Trophoblast cell (in vitro differentiated cells and primary cell): ENCODE measurements around the gene FLRT2.

Source experiments
- DNase-seq, 2 donors: peaks; one replicate each; pipeline ENCODE4 v3.0.0-alpha.2; 2016
- H2AFZ ChIP-seq: 2 replicates; pipeline ENCODE4 v1.6.1; 2013; ENCODE audit warnings: low read length, moderate library complexity, mild to moderate bottlenecking; ENCODE audit not compliant: insufficient read depth, poor library complexity
- H2AK5ac ChIP-seq: 2 replicates; pipeline ENCODE4 v1.6.1; 2013; ENCODE audit warnings: mild to moderate bottlenecking, low read length
- H2BK120ac ChIP-seq: 2 replicates; pipeline ENCODE4 v1.6.1; 2013; ENCODE audit warnings: low read length, mild to moderate bottlenecking, moderate library complexity; ENCODE audit not compliant: insufficient read depth, poor library complexity
- H2BK12ac ChIP-seq: 2 replicates; pipeline ENCODE4 v1.6.1; 2013; ENCODE audit warnings: mild to moderate bottlenecking, low read length, moderate library complexity
- H2BK5ac ChIP-seq: 2 replicates; pipeline ENCODE4 v1.6.1; 2013; ENCODE audit warnings: low read length, low read depth, moderate library complexity, mild to moderate bottlenecking; ENCODE audit not compliant: poor library complexity
- H3K14ac ChIP-seq: 2 replicates; pipeline ENCODE4 v1.6.1; 2013; ENCODE audit warnings: mild to moderate bottlenecking, low read length
- H3K18ac ChIP-seq: 2 replicates; pipeline ENCODE4 v1.6.1; 2013; ENCODE audit warnings: mild to moderate bottlenecking, low read length
- H3K23ac ChIP-seq: 2 replicates; pipeline ENCODE4 v1.6.1; 2013; ENCODE audit warnings: low read length
- H3K27ac ChIP-seq: 2 replicates; pipeline ENCODE4 v1.5.1; 2013; ENCODE audit warnings: low read depth, mild to moderate bottlenecking, inconsistent platforms, low read length, moderate library complexity
- H3K27me3 ChIP-seq: 2 replicates; pipeline ENCODE4 v1.6.1; 2013; ENCODE audit warnings: inconsistent platforms, mild to moderate bottlenecking, low read length, moderate library complexity; ENCODE audit not compliant: insufficient read depth
- H3K36me3 ChIP-seq, 2 experiments: 1 replicate in 1 of 2; 2 replicates in 1 of 2; pipeline ENCODE4 v1.6.1; 2013; ENCODE audit warnings: low read length in 2 of 2, mild to moderate bottlenecking in 2 of 2, moderate library complexity in 1 of 2; ENCODE audit not compliant: insufficient read depth in 2 of 2, control insufficient read depth in 1 of 2
- H3K4ac ChIP-seq: 2 replicates; pipeline ENCODE4 v1.6.1; 2013; ENCODE audit warnings: low read depth, mild to moderate bottlenecking, low read length, moderate library complexity
- H3K4me1 ChIP-seq, 2 experiments: 1 replicate in 1 of 2; 2 replicates in 1 of 2; pipeline ENCODE4 v1.6.1; 2013; ENCODE audit warnings: low read length in 2 of 2, mild to moderate bottlenecking in 2 of 2, moderate library complexity in 1 of 2; ENCODE audit not compliant: insufficient read depth in 2 of 2, control insufficient read depth in 1 of 2
- H3K4me2 ChIP-seq: 2 replicates; pipeline ENCODE4 v1.6.1; 2013; ENCODE audit warnings: inconsistent platforms, mild to moderate bottlenecking, low read length, moderate library complexity
- H3K4me3 ChIP-seq: 2 replicates; pipeline ENCODE4 v1.5.1; 2013; ENCODE audit warnings: mild to moderate bottlenecking, low read depth, low read length, inconsistent platforms
- H3K79me1 ChIP-seq: one replicate; pipeline ENCODE4 v1.6.1; 2013; ENCODE audit warnings: low read length
- H3K79me2 ChIP-seq: 2 replicates; pipeline ENCODE4 v1.6.1; 2013; ENCODE audit warnings: low read length, mild to moderate bottlenecking; ENCODE audit not compliant: control insufficient read depth, insufficient read depth, poor library complexity
- H3K9ac ChIP-seq: 2 replicates; pipeline ENCODE4 v1.6.1; 2013; ENCODE audit warnings: mild to moderate bottlenecking, low read length
- H3K9me3 ChIP-seq: 2 replicates; pipeline ENCODE4 v1.6.1; 2013; ENCODE audit warnings: low read depth, mild to moderate bottlenecking, control low read depth, inconsistent platforms, low read length; ENCODE audit not compliant: insufficient read depth
- H4K12ac ChIP-seq: 2 replicates; pipeline ENCODE4 v1.6.1; 2013; ENCODE audit warnings: low read depth, mild to moderate bottlenecking, low read length, moderate library complexity
- H4K8ac ChIP-seq: 2 replicates; pipeline ENCODE4 v1.6.1; 2013; ENCODE audit warnings: low read depth, mild to moderate bottlenecking, low read length, moderate library complexity
- H4K91ac ChIP-seq: one replicate; pipeline ENCODE4 v1.6.1; 2013; ENCODE audit warnings: low read depth, mild to moderate bottlenecking, low read length, moderate library complexity
- WGBS: extraction: QIAGEN DNeasy Blood & Tissue Kit; methylation state at CpG from one replicate; pipeline ENCODE4 v1.1.7; 2013; ENCODE audit warnings: missing lambda C conversion rate; ENCODE audit not compliant: insufficient read length, insufficient coverage; ENCODE audit errors: extremely low coverage; 5-methylcytosine and 5-hydroxymethylcytosine counted together

FLRT2 gene

GRCh38 chr14:85583380-85583779, 53.4 kb downstream of the FLRT2 start:
- Histone ChIP-seq H3K27me3 (no peaks in the 10 kb centered on the region), H2AFZ (no peak overlapping the region), H3K14ac (no peak overlapping the region), H4K91ac (no peak overlapping the region), H2BK12ac (no peak overlapping the region), H3K4me2 (no peak overlapping the region), H3K9ac (no peak overlapping the region), H3K79me1 (peaks cover 2% of the 10 kb centered on the region), H2AK5ac (no peak overlapping the region), H2BK5ac (no peak overlapping the region), H3K4me1 (peaks cover 5 to 11% of the 10 kb centered on the region in 2 experiments), H3K18ac (no peak overlapping the region), H3K79me2 (no peaks in the 10 kb centered on the region), H4K8ac (no peak overlapping the region), H3K4me3 (no peak overlapping the region), H4K12ac (no peak overlapping the region), H3K9me3 (no peaks in the 10 kb centered on the region), H3K23ac (no peak overlapping the region), H3K36me3 (peaks cover 4 to 5% of the 10 kb centered on the region in 2 experiments), H3K4ac (no peak overlapping the region), H3K27ac (no peak overlapping the region), H2BK120ac (no peak overlapping the region)
- WGBS, result no CpG with 5 or more reads among the region's 5 CpGs
- DNase-seq, result no peak

DNA sequence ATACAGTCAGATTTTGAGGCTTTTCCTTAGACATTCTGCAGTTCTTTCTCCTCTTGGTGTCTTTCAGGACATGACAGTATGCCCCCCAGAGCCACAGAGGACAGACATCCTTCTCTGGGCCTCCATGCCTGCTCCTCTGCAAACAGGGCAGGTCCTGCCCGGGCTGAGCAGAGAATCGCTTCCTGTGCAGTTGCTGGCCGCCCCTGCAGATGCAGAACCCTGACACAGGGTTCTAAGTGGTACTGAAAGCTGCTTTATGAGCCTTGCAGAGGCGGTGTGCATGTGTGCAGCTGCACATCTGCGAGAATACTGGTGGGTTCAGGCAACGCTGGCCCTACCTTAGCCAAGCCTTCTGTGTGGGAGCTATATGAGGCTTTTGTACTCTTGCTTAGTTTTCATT, 54.5 kb downstream of the FLRT2 start:
- H2BK5ac ChIP-seq, result no peak overlapping the region
- no peak overlapping the region for H3K18ac ChIP-seq
- DNase-seq, result no peak
- no peak overlapping the region for H3K4ac ChIP-seq
- no peak overlapping the region for H3K4me2 ChIP-seq
- no peak overlapping the region for H2BK120ac ChIP-seq
- H3K79me1 ChIP-seq, result no peaks in the 10 kb centered on the region
- H3K9me3 ChIP-seq, result no peaks in the 10 kb centered on the region
- no CpG with 5 or more reads among the region's 6 CpGs for WGBS
- no peak overlapping the region for H2AFZ ChIP-seq
- H4K91ac ChIP-seq, result no peak overlapping the region
- peak overlapping the region; percentile 60 for H2BK12ac ChIP-seq
- no peaks in the 10 kb centered on the region for H3K27me3 ChIP-seq
- no peak overlapping the region for H3K27ac ChIP-seq
- H3K36me3 ChIP-seq, result peaks cover 4 to 5% of the 10 kb centered on the region in 2 experiments
- no peak overlapping the region for H4K12ac ChIP-seq
- H3K4me3 ChIP-seq, result no peak overlapping the region
- no peaks in the 10 kb centered on the region for H3K79me2 ChIP-seq
- H3K4me1 ChIP-seq, result peaks cover 0 to 6% of the 10 kb centered on the region in 2 experiments
- H2AK5ac ChIP-seq, result no peak overlapping the region
- H3K9ac ChIP-seq, result peak overlapping the region; percentile 4
- H3K23ac ChIP-seq, result no peak overlapping the region
- peak overlapping the region; percentile 33 for H3K14ac ChIP-seq
- no peak overlapping the region for H4K8ac ChIP-seq

DNA sequence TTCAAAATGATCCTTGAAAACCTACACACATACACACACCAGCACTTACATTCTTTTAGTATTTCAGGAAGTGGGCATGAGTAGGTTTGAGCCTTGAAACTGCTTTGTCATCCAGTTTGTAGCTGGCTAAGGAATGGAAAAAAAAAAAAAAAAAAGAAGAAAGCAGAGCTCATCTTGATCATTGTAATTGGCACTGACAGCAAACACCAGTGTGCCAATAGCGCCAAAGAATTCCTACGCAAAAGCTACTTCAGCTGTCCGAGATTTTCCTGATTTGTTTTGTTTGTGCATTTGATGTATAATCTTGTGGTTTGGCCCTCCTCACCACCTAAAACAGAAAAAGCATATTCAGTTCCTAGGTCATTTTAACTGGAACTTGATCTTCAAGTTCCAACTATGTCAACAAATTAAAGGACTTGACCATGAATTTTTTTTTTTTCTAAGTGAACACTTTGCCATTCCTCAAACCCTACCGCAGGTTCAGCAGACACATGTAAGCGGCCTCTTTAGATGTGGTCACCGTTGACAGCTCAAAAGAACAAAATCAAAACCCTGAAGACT, 57.3 kb downstream of the FLRT2 start:
- Histone ChIP-seq H3K36me3 (peaks cover 4 to 6% of the 10 kb centered on the region in 2 experiments), H3K27ac (peak overlapping the region; percentile 58), H3K9ac (no peak overlapping the region), H4K8ac (no peak overlapping the region), H3K4ac (no peak overlapping the region), H2BK5ac (no peak overlapping the region), H3K4me1 (peaks cover 0 to 5% of the 10 kb centered on the region in 2 experiments), H3K14ac (no peak overlapping the region), H3K79me1 (no peaks in the 10 kb centered on the region), H2BK12ac (no peak overlapping the region), H3K23ac (no peak overlapping the region), H3K4me3 (no peak overlapping the region), H3K4me2 (no peak overlapping the region), H3K79me2 (no peaks in the 10 kb centered on the region), H4K91ac (no peak overlapping the region), H3K18ac (no peak overlapping the region), H2AFZ (no peak overlapping the region), H3K9me3 (no peaks in the 10 kb centered on the region), H3K27me3 (no peaks in the 10 kb centered on the region), H2AK5ac (no peak overlapping the region), H2BK120ac (no peak overlapping the region), H4K12ac (no peak overlapping the region)
- WGBS, result no CpG with 5 or more reads among the region's 6 CpGs
- DNase-seq, result no peak

- Histone ChIP-seq H2AFZ (no peak overlapping the region), H2BK12ac (no peak overlapping the region), H4K8ac (no peak overlapping the region), H3K4me2 (no peak overlapping the region), H3K4ac (no peak overlapping the region), H3K14ac (no peak overlapping the region), H3K4me3 (no peak overlapping the region), H3K79me1 (no peaks in the 10 kb centered on the region), H4K91ac (no peak overlapping the region), H3K23ac (no peak overlapping the region), H3K27ac (no peak overlapping the region), H2AK5ac (no peak overlapping the region), H3K18ac (no peak overlapping the region), H3K27me3 (no peaks in the 10 kb centered on the region), H3K36me3 (peaks cover 0 to 2% of the 10 kb centered on the region in 2 experiments), H3K9me3 (no peaks in the 10 kb centered on the region), H3K79me2 (no peaks in the 10 kb centered on the region), H3K9ac (no peak overlapping the region), H3K4me1 (peaks cover 0 to 2% of the 10 kb centered on the region in 2 experiments), H2BK120ac (no peak overlapping the region), H2BK5ac (no peak overlapping the region), H4K12ac (no peak overlapping the region)
- peak in 1 of 2 donors; percentile 48 for DNase-seq
Observed at GRCh38 chr14:85590784-85591183, 60.8 kb downstream of the FLRT2 start.
